Tibial nerve (tissue), 4 donors: ENCODE data around the gene ABCC4. TPM values are rescaled to one million over a fixed set of nuclear protein-coding genes. Genes with fewer than 3 reads are reported as not detected.

Experiments
- DNase-seq, 2 donors: peaks; one replicate each; pipeline ENCODE4 v3.0.0-alpha.2; 2019; ENCODE audit warnings: low spot score in 2 of 2
- H3K27ac ChIP-seq, 4 donors: fragments of 200-600 bp; sonication (generic) in 3 of 4; one replicate each; pipeline ENCODE4 v1.5.1; 2017 to 2019; ENCODE audit warnings: mild to moderate bottlenecking in 1 of 4
- H3K27me3 ChIP-seq, 2 donors: fragments of 200-600 bp; sonication (generic) in 1 of 2; one replicate each; pipeline versions ENCODE4 v1.5.1 to v1.6.0; 2017 to 2019
- H3K36me3 ChIP-seq, 3 donors: fragments of 200-600 bp; sonication (generic); one replicate each; pipeline ENCODE4 v1.5.1; 2018 to 2019
- H3K4me1 ChIP-seq, 4 donors: fragments of 200-600 bp; sonication (generic) in 3 of 4; one replicate each; pipeline ENCODE4 v1.5.1; 2017 to 2019
- H3K4me3 ChIP-seq, 4 donors: fragments of 200-600 bp; sonication (generic) in 3 of 4; one replicate each; pipeline ENCODE4 v1.5.1; 2017 to 2019; ENCODE audit warnings: mild to moderate bottlenecking in 1 of 4, moderate library complexity in 1 of 4
- H3K9me3 ChIP-seq, 4 donors: fragments of 200-600 bp; sonication (generic) in 3 of 4; one replicate each; pipeline ENCODE4 v1.5.1; 2017 to 2019
- CTCF ChIP-seq, 5 experiments: fragments of 200-600 bp in 3 of 5; fragments of 450-650 bp in 2 of 5; sonication (generic) in 3 of 5; IDR thresholded peaks; one replicate each; pipeline ENCODE4 v1.5.1; 2016 to 2019; ENCODE audit warnings: antibody characterized with exemption in 5 of 5, mild to moderate bottlenecking in 3 of 5, moderate library complexity in 2 of 5
- EP300 ChIP-seq, 2 donors: sonication (generic); formaldehyde crosslinking; IDR thresholded peaks; one replicate each; pipeline ENCODE4 v1.6.1; 2017; ENCODE audit warnings: antibody characterized with exemption in 2 of 2, mild to moderate bottlenecking in 1 of 2
- POLR2A ChIP-seq, 2 donors: fragments of 450-650 bp; IDR thresholded peaks; one replicate each; pipeline ENCODE4 v1.6.1; 2017; ENCODE audit warnings: antibody characterized with exemption in 2 of 2, mild to moderate bottlenecking in 2 of 2, moderate library complexity in 2 of 2
- WGBS, 2 donors: methylation state at CpG; one replicate each; pipeline ENCODE4 v1.1.5; 2018; 5-methylcytosine and 5-hydroxymethylcytosine counted together
- total RNA-seq, 4 donors: library from RNA; depleted of rRNA; stranded (reverse); fragments of >200 nt; gene quantifications; one replicate each; pipeline ENCODE4 v1.1.0, GENCODE V29; 2016

ABCC4 gene
- total RNA-seq, 4 donors from 2014 or later, result 5.7 to 20.1 (median 9.3) TPM

- WGBS, 2 donors, result 87 to 92% methylated on average over 10 of the region's 10 CpGs
- Histone ChIP-seq H3K36me3 (no peaks in the 10 kb centered on the region), H3K4me3 (no peak overlapping the region), H3K9me3 (no peaks in the 10 kb centered on the region), H3K27me3 (no peaks in the 10 kb centered on the region), H3K4me1 (no peaks in the 10 kb centered on the region), H3K27ac (no peak overlapping the region)
- DNase-seq, result no peak
- TF ChIP-seq CTCF (IDR thresholded peaks at IDR 0.05) (no peak), EP300 (IDR thresholded peaks at IDR 0.05) (no peak), POLR2A (IDR thresholded peaks at IDR 0.05) (no peak)
Observed at GRCh38 chr13:95115525-95115924, 185.7 kb downstream of the ABCC4 start.

- 67 to 76% methylated on average over 5 of the region's 5 CpGs for WGBS, 2 donors
- no peaks in the 10 kb centered on the region for H3K9me3 ChIP-seq
- H3K27ac ChIP-seq, result no peak overlapping the region
- TF ChIP-seq CTCF (IDR thresholded peaks at IDR 0.05), result no peak
- TF ChIP-seq POLR2A (IDR thresholded peaks at IDR 0.05), result no peak
- TF ChIP-seq EP300 (IDR thresholded peaks at IDR 0.05), result no peak
- no peaks in the 10 kb centered on the region for H3K36me3 ChIP-seq
- no peaks in the 10 kb centered on the region for H3K27me3 ChIP-seq
- no peaks in the 10 kb centered on the region for H3K4me1 ChIP-seq
- DNase-seq, result no peak
- no peak overlapping the region for H3K4me3 ChIP-seq
Observed at GRCh38 chr13:95113601-95114000, 187.7 kb downstream of the ABCC4 start.

- H3K36me3 ChIP-seq, result no peaks in the 10 kb centered on the region
- no peaks in the 10 kb centered on the region for H3K27me3 ChIP-seq
- DNase-seq, result no peak
- TF ChIP-seq POLR2A (IDR thresholded peaks at IDR 0.05), result no peak
- TF ChIP-seq CTCF (IDR thresholded peaks at IDR 0.05), result no peak
- TF ChIP-seq EP300 (IDR thresholded peaks at IDR 0.05), result no peak
- H3K4me1 ChIP-seq, result no peaks in the 10 kb centered on the region
- H3K4me3 ChIP-seq, result no peak overlapping the region
- 80 to 85% methylated on average over 4 of the region's 4 CpGs for WGBS, 2 donors
- no peak overlapping the region for H3K27ac ChIP-seq
- H3K9me3 ChIP-seq, result no peaks in the 10 kb centered on the region
Observed at GRCh38 chr13:95112883-95113282, 188.4 kb downstream of the ABCC4 start.

- Histone ChIP-seq H3K4me3 (no peak overlapping the region), H3K4me1 (no peaks in the 10 kb centered on the region), H3K27me3 (no peaks in the 10 kb centered on the region), H3K27ac (no peak overlapping the region), H3K36me3 (no peaks in the 10 kb centered on the region), H3K9me3 (no peaks in the 10 kb centered on the region)
- DNase-seq, result no peak
- WGBS, 2 donors, result 63 to 84% methylated on average over 2 of the region's 2 CpGs
- TF ChIP-seq CTCF (IDR thresholded peaks at IDR 0.05) (no peak), EP300 (IDR thresholded peaks at IDR 0.05) (no peak), POLR2A (IDR thresholded peaks at IDR 0.05) (no peak)
Observed at GRCh38 chr13:95111608-95112007, 189.6 kb downstream of the ABCC4 start.

GRCh38 chr13:95106562-95106961 lies 194.7 kb downstream of the ABCC4 start:
- no peak for DNase-seq
- Histone ChIP-seq H3K27me3 (no peaks in the 10 kb centered on the region), H3K36me3 (no peaks in the 10 kb centered on the region), H3K4me1 (no peaks in the 10 kb centered on the region), H3K9me3 (no peaks in the 10 kb centered on the region), H3K27ac (no peak overlapping the region), H3K4me3 (no peak overlapping the region)
- TF ChIP-seq CTCF (IDR thresholded peaks at IDR 0.05) (no peak), EP300 (IDR thresholded peaks at IDR 0.05) (no peak), POLR2A (IDR thresholded peaks at IDR 0.05) (no peak)
- WGBS, 2 donors, result 62 to 68% methylated on average over 1 of the region's 1 CpG
